HG03039 (cell line): ENCODE data around the gene ARSG.
"Not testable (repeated sequence)": the region's sequence is repeated elsewhere in the genome, so short reads cannot be mapped to it uniquely, and the experiment has no call there.

ENCODE experiments used
- ATAC-seq: cut with Tn5 transposase; IDR thresholded peaks from one replicate; pipeline ENCODE4 v1.9.1; 2021; ENCODE audit warnings: mild to moderate bottlenecking, moderate library complexity; ENCODE audit not compliant: unreplicated experiment

Gene ARSG

DNA sequence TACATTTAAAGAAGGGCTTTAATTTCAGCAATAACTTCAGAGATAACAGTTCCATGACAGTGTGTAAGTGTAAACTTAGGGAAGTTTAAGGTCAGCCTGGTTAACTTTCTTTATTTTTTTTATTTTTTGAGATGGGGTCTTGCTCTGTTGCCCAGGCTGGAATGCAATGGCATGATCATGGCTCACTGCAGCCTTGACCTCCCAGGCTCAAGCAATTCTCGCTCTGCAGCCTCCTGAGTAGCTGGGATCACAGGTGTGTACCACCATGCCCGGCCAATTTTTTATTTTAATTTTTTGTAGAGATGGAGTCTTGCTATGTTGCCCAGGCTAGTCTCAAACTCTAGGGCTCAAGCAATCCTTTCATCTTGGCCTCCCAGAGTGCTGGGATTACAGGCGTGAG lies 15.0 kb upstream of the ARSG start:
- not testable (repeated sequence) for ATAC-seq

DNA sequence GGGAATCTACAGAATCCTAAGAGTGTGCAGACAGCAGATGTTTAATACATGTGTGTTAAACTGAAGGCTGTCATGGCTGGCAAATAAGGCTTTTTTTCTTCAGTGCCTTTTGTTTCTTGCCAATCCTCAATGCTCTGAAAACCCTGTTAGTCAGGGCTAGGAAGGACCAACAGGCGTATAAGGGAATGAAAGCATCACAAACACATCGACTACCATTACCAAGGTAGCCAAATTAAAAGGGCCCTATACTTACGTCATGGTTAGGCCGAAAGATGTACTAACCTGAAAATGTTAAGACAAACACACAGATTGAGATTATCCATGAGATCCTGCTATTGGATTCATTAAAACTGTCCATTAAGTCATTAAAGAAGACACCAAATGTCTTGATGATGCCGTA lies 13.5 kb upstream of the ARSG start:
- no peak for ATAC-seq

DNA sequence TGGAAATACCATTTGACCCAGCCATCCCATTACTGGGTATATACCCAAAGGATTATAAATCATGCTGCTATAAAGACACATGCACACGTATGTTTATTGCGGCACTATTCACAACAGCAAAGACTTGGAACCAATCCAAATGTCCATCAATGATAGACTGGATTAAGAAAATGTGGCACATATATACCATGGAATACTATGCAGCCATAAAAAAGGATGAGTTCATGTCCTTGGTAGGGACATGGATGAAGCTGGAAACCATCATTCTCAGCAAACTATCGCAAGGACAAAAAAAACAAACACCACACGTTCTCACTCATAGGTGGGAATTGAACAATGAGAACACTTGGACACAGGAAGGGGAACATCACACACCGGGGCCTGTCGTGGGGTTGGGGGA lies 9.3 kb upstream of the ARSG start:
- ATAC-seq = not testable (repeated sequence)

- no peak for ATAC-seq
Measured at GRCh38 chr17:68288375-68288774, 2.9 kb upstream of the ARSG start.

GRCh38 chr17:68288804-68289203 lies 2.5 kb upstream of the ARSG start:
- no peak for ATAC-seq

- no peak for ATAC-seq
Measured at GRCh38 chr17:68289473-68289872, 1.8 kb upstream of the ARSG start.

GRCh38 chr17:68289936-68290267 lies 1.4 kb upstream of the ARSG start:
- no peak for ATAC-seq

DNA sequence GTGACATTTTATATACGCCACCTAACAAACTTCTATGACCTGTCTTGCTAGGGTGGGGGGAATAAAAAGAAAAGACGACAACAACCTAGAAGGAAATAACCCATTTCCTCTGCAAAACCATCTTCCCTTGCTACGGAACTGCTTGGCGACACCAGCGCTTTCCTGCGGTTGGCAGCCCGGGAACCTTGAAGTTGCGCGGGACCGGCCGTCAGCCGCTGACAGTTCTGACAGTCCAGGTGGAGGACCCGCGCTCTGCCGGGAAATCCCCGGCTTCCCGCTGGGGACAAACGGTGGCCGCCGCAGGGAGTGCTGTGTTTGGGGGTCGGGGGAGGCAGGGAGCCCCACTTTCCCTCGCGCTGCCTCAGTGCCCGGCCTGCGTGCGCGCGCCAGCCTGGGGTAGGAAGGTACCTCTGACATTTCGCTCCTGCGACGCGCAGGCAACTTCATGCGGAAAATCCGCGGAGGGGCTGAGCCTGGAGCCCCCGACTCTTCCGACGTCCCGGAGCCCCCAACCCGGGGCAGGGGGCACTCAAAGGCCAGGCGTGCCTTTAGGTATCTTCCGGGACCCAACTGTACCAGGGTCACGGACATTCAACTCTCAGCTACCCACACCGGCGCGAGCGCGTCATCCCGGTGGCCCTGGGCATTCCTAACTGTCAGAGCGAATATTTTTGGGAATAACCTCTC lies 884 bp upstream of the ARSG start:
- ATAC-seq = no peak

- peak; percentile 50 for ATAC-seq
Measured at GRCh38 chr17:68291836-68292688, 767 bp downstream of the ARSG start.

DNA sequence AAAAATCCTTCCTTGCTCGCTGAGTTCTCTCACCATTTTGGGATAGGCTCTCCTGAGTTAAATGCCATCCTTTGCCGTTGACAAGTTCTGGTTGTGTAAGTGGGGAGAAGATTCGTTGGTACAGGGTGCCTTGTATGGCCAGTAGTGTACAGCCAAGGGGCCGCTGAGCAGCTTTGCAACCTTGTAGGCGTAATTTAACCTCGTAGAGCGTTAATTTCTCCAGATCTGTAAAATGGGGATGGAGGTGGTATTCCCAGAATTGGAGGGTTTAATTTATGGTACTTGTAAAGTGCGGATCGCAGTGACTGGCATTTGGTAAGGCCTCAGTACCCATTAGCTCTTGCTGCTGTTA lies 1.4 kb downstream of the ARSG start:
- ATAC-seq = no peak

GRCh38 chr17:68293490-68294195 lies 2.3 kb downstream of the ARSG start:
- no peak for ATAC-seq

GRCh38 chr17:68294196-68294555 lies 2.9 kb downstream of the ARSG start:
- ATAC-seq = no peak

DNA sequence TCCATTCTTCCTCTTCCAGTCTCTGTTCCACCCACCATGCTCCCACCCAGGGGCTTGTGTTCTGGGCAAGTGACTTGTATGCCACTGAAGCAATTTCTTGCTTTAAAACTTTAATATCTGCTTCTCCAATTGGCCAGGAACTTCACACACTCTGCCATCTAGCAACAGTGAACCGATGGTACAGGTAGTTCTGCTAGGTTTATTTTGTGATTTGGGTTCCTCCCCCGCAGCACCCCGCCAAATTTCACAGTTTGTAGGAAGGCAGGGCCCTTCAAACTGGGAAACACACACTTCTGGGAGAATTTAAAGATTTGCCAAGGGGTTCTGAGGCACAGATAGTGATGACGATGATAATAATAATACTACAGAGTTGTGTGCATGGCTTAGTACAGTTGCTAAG lies 3.3 kb downstream of the ARSG start:
- ATAC-seq = no peak

- no peak for ATAC-seq
Measured at GRCh38 chr17:68295086-68295485, 3.8 kb downstream of the ARSG start.

DNA sequence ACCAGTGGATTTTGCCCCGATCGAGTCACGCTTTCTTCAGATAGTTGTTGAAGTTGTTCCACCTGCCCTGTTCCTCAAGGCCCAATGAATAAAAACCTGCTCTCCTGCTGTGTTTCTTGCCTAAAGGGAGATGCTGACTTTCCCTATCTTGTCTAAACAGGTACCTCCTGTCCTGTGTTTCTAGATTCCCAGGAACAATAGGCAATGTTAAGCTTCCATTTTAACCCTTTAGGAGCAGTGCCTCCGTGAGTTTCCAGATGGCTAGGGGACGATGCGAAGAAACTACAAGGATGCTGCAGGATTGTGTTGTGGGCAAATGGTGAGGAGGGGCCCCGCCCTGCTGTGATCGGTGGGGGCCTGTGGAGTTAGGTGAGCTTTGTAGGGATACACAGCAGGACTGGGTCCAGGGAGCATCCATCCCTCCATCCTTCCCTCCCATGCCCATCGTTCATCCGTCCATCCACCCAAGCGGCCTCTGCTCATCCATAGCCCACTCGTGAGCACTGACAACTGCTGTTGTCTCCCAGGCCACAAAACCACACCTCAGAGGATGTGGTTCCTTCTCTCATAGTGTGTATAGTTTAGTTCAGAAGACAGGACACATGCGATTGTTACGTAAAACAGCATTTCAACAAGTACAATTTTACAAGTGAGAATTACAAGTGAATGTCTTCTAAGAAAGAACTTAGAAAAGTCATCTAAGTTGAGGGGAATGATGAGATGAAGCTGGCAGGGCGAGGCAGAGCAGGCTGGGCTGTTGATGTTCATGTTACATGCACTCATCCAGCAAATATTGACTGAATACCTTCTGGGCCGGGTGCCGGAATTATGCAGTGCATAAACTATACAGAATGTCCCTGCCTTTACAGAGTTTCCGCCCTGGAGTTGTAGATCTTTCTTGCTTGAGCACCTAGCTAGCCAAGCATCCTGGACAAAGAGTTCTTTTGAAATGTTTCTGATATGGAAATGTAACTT lies 5.2 kb downstream of the ARSG start:
- ATAC-seq = no peak

DNA sequence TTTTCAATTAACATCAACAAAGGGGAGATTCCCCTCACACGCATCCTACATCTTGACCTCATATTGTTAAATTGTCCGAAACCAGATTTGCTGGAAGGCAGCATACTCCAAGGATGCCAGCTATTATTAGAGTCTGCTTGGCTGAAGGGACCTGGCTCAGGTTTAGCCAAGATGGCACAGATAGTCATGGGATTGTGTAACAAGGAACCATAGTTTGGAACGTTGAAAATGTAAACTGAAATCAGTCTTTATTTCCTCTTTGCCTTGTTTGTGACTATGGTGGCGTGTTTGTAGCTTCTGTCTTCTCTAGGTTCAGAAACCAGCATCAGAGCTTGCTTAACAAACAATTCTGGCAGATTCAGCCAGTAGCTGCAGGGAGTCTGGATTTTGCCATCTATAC lies 5.9 kb downstream of the ARSG start:
- ATAC-seq = no peak

DNA sequence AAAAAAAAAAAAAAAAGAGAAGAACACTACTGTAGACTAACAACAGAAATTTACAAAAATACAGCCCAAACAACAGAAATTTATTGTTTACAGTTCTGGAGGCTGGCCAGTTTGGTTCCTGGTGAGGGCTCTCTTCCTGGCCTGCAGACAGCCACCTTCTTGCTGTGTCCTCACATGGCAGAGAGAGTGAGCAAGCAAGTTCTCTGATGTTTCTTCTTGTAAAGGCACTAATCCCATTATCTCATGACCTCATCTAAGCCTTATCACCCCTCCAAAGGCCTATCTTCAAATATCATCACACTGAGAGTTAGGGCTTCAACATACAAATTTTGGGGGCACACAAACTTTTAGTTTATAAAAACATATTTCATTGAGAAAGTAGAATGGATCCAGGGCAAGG lies 7.3 kb downstream of the ARSG start:
- ATAC-seq = no peak

- ATAC-seq = no peak
Measured at GRCh38 chr17:68299817-68300216, 8.5 kb downstream of the ARSG start.

GRCh38 chr17:68301438-68301959 lies 10.2 kb downstream of the ARSG start:
- ATAC-seq = no peak

DNA sequence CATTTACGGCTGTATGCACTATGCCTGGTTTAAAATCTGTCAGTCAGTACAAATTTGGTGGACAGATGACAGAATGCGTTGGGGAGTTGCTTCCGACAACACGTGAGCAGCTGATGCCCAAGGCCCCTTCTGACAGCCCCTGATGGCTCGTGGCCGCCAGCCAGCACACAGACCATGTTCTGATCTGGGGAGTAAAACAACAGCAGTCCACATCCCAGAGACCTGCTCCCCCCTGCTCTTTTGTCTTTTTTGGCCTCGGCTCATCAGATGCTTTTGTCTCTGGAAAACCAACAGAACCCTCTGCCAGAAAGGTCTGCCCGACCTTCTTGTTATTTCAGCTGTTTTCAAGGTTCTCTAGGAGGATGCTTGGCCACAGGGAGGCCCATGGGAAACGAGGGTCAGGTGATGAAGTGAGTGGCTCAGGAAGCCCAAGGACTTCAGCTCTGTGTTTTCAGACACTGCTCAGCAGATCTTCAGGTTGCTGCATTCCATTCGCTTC lies 10.8 kb downstream of the ARSG start:
- ATAC-seq = no peak

- no peak for ATAC-seq
Measured at GRCh38 chr17:68302666-68303065, 11.4 kb downstream of the ARSG start.
